GM12878 (cell line): ENCODE measurements around the gene RNF148.

Experiments used
- BRCA1 ChIP-seq: IDR thresholded peaks from 2 replicates; pipeline ENCODE4 v1.6.1; 2011; ENCODE audit warnings: low read depth, low read length, improper control_type of control experiment
- CBX5 ChIP-seq: sonication (generic); IDR thresholded peaks from 2 replicates; pipeline ENCODE4 v1.6.1; 2016; ENCODE audit warnings: low read depth, moderate library complexity, mild to moderate bottlenecking, inconsistent platforms
- ESRRA ChIP-seq: IDR thresholded peaks from 2 replicates; pipeline ENCODE4 v1.6.1; 2012; ENCODE audit warnings: mild to moderate bottlenecking, low read length, improper control_type of control experiment
- EZH2 ChIP-seq: IDR thresholded peaks from 2 replicates; pipeline ENCODE4 v1.6.1; 2012; ENCODE audit warnings: low read depth, mild to moderate bottlenecking, control low read depth, inconsistent platforms, low read length, borderline replicate concordance; ENCODE audit not compliant: control insufficient read depth
- POLR2AphosphoS2 ChIP-seq: IDR thresholded peaks from 2 replicates; pipeline ENCODE4 v1.6.1; 2011; ENCODE audit warnings: low read depth, mild to moderate bottlenecking, low read length, improper control_type of control experiment, moderate library complexity
- ZNF384 ChIP-seq: IDR thresholded peaks from 2 replicates; pipeline ENCODE4 v1.6.1; 2012; ENCODE audit warnings: low read depth, mild to moderate bottlenecking, low read length, improper control_type of control experiment, borderline replicate concordance
- TF ChIP-seq, protein P1 (sequence below): IDR thresholded peaks from 2 replicates; pipeline ENCODE4 v1.6.1; 2012; ENCODE audit warnings: mild to moderate bottlenecking, low read depth, low read length

- TF ChIP-seq POLR2AphosphoS2 (no peak), CBX5 (no peak), ZNF384 (no peak), BRCA1 (no peak), EZH2 (no peak), ESRRA (no peak)
- TF ChIP-seq, protein P1, sequence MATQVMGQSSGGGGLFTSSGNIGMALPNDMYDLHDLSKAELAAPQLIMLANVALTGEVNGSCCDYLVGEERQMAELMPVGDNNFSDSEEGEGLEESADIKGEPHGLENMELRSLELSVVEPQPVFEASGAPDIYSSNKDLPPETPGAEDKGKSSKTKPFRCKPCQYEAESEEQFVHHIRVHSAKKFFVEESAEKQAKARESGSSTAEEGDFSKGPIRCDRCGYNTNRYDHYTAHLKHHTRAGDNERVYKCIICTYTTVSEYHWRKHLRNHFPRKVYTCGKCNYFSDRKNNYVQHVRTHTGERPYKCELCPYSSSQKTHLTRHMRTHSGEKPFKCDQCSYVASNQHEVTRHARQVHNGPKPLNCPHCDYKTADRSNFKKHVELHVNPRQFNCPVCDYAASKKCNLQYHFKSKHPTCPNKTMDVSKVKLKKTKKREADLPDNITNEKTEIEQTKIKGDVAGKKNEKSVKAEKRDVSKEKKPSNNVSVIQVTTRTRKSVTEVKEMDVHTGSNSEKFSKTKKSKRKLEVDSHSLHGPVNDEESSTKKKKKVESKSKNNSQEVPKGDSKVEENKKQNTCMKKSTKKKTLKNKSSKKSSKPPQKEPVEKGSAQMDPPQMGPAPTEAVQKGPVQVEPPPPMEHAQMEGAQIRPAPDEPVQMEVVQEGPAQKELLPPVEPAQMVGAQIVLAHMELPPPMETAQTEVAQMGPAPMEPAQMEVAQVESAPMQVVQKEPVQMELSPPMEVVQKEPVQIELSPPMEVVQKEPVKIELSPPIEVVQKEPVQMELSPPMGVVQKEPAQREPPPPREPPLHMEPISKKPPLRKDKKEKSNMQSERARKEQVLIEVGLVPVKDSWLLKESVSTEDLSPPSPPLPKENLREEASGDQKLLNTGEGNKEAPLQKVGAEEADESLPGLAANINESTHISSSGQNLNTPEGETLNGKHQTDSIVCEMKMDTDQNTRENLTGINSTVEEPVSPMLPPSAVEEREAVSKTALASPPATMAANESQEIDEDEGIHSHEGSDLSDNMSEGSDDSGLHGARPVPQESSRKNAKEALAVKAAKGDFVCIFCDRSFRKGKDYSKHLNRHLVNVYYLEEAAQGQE = no peak
Observed at GRCh38 chr7:122688400-122688998, 14.2 kb downstream of the RNF148 start.
